ENCODE results near the gene NHLRC2. TPM values are rescaled to one million over a fixed set of nuclear protein-coding genes. Genes with fewer than 3 reads are reported as not detected.
"Not testable (repeated sequence)": the region's sequence is repeated elsewhere in the genome, so short reads cannot be mapped to it uniquely, and the experiment has no call there.

The NHLRC2 gene
- polyA plus RNA-seq, 1 experiment, result 4.2 TPM

GRCh38 chr10:113941140-113941539, 86.7 kb downstream of the NHLRC2 start:
- ChIA-PET POLR2A (no interaction called here), CTCF (no interaction called here)
- TF ChIP-seq CTCF (IDR thresholded peaks at IDR 0.05; ENCODE audit: insufficient read depth, low read depth, low read length), result no peak
- H3K4me3 ChIP-seq (ENCODE audit: low read depth, low read length), result no peak overlapping the region
- no peaks in the 10 kb centered on the region for H3K27me3 ChIP-seq (ENCODE audit: control insufficient read depth, insufficient read depth, low read length)
- no peak for DNase-seq (ENCODE audit: low read depth)
- no peaks in the 10 kb centered on the region for H3K36me3 ChIP-seq (ENCODE audit: control insufficient read depth, insufficient read depth, low read length)

GRCh38 chr10:113943196-113943595, 88.7 kb downstream of the NHLRC2 start:
- H3K4me3 ChIP-seq (ENCODE audit: low read depth, low read length); H3K27me3 ChIP-seq (ENCODE audit: control insufficient read depth, insufficient read depth, low read length); DNase-seq (ENCODE audit: low read depth); CTCF ChIA-PET; POLR2A ChIA-PET; H3K36me3 ChIP-seq (ENCODE audit: control insufficient read depth, insufficient read depth, low read length): not testable (repeated sequence)

- POLR2A ChIA-PET, result no interaction called here
These were observed 90.7 kb downstream of the NHLRC2 start for GRCh38 chr10:113945075-113945686.

GRCh38 chr10:113945687-113946085, 91.2 kb downstream of the NHLRC2 start:
- no peaks in the 10 kb centered on the region for H3K27me3 ChIP-seq (ENCODE audit: control insufficient read depth, insufficient read depth, low read length)
- DNase-seq (ENCODE audit: low read depth), result no peak
- CTCF ChIA-PET, result interaction anchor here (0.9 to 1.0 kb wide), 2 partner anchors 9 to 48 kb away, joined by 4 read pairs; no protein-coding TSS in a partner anchor
- no peak overlapping the region for H3K4me3 ChIP-seq (ENCODE audit: low read depth, low read length)
- H3K36me3 ChIP-seq (ENCODE audit: control insufficient read depth, insufficient read depth, low read length), result no peaks in the 10 kb centered on the region
- TF ChIP-seq CTCF (IDR thresholded peaks at IDR 0.05; ENCODE audit: insufficient read depth, low read depth, low read length), result no peak
- POLR2A ChIA-PET, result no interaction called here

More at GRCh38 chr10:113945075-113945686, 90.7 kb downstream of the NHLRC2 start:
- DNase-seq (ENCODE audit: low read depth), result no peak
- no peak for TF ChIP-seq CTCF (IDR thresholded peaks at IDR 0.05; ENCODE audit: insufficient read depth, low read depth, low read length)
- H3K36me3 ChIP-seq (ENCODE audit: control insufficient read depth, insufficient read depth, low read length), result no peaks in the 10 kb centered on the region
- CTCF ChIA-PET, result interaction anchor here (0.9 kb wide), 1 partner anchor 49 kb away, joined by 4 read pairs; no protein-coding TSS in a partner anchor
- no peak overlapping the region for H3K4me3 ChIP-seq (ENCODE audit: low read depth, low read length)
- no peaks in the 10 kb centered on the region for H3K27me3 ChIP-seq (ENCODE audit: control insufficient read depth, insufficient read depth, low read length)

- no peak for TF ChIP-seq CTCF (IDR thresholded peaks at IDR 0.05; ENCODE audit: insufficient read depth, low read depth, low read length)
- ChIA-PET POLR2A (no interaction called here), CTCF (interaction anchor here (1.7 kb wide), 1 partner anchor 9 kb away, joined by 4 read pairs; no protein-coding TSS in a partner anchor)
- no peaks in the 10 kb centered on the region for H3K27me3 ChIP-seq (ENCODE audit: control insufficient read depth, insufficient read depth, low read length)
- DNase-seq (ENCODE audit: low read depth), result no peak
- H3K36me3 ChIP-seq (ENCODE audit: control insufficient read depth, insufficient read depth, low read length), result no peaks in the 10 kb centered on the region
- no peak overlapping the region for H3K4me3 ChIP-seq (ENCODE audit: low read depth, low read length)
These were observed 93.0 kb downstream of the NHLRC2 start for GRCh38 chr10:113947184-113948041.
